ENCODE measurements around the gene RECQL5.
"Not testable (repeated sequence)": the region's sequence is repeated elsewhere in the genome, so short reads cannot be mapped to it uniquely, and the experiment has no call there.

The RECQL5 gene

DNA sequence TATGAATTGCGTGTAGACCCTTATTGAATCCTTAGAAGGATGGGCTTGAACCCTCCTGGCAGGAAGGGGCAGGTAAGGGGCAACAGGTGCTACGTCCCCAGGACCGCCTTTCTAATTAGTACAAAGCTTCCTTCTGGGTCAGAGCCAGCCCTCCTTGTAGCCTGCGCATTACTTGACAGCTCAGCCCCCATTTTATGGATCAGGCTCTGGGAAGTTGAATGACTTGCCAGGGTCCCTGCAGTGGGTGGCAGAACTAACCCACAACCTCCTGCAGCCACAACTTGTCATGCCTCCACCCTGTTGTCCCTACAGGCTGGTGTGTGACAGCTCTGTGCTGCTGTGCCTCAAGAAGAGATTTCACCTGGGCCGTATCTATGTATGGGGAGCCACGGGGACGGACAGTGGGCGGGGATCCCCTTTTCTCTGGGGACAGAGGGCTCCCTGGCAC lies 76.6 kb downstream of the RECQL5 start:
- no peak for DNase-seq

DNA sequence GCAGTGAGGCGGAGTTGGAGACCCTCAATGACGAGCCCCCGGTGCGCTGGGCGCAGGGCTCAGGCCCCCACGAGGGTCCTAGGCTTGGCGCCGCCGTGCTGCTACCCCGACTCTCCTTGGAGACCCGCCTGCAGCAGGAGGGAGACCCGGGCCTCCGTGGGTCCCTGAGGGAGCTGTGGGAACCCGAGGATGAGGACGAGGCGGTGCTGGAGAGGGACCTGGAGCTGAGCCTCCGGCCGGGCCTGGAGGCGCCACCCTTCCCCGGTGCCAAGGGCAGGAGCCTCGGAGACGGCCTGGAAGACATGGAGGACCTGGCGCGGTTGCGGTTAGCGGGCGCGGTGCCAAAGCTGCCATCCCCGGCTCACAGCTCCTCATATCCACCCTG lies 77.0 kb downstream of the RECQL5 start:
- DNase-seq = peak; percentile 44

DNA sequence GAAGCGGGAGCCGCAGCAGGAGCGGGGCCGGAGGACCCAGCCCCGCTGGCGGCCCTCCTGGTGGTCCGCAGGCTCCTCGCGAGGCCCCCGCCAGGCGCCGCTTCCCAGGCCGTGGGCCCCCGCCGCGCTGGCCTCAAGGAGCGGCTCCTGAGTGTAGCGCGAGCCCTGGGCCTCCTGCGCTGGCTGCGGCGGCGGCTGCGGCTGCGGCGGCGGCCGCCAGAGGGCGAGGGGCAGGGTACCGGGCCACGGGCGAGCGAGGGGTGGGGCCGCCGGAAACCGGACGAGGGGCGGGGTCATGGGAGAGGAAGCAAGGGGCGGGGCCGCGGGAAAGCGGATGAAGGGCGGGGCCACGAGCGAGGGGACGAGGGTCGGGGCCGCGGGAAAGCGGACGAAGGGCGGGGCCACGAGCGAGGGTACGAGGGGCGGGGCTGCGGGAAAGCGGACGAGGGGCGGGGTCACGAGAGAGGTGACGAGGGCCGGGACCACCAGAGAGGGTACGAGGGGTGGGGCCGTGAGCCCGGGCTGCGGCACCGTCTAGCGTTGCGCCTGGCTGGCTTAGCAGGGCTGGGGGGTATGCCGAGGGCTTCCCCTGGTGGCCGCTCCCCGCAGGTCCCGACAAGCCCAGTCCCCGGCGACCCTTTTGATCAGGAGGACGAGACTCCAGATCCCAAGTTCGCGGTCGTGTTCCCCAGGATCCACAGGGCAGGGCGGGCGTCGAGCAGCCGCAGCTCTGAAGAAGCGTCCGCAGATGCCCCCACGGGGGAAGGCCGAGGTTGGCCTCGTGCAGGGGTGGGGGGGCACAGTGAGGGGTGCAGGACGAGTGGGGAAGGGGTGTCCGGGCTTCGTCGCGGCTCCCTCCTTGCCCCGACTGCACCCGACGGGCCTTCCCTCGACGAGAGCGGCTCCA lies 77.7 kb downstream of the RECQL5 start:
- DNase-seq = peak; percentile 97

DNA sequence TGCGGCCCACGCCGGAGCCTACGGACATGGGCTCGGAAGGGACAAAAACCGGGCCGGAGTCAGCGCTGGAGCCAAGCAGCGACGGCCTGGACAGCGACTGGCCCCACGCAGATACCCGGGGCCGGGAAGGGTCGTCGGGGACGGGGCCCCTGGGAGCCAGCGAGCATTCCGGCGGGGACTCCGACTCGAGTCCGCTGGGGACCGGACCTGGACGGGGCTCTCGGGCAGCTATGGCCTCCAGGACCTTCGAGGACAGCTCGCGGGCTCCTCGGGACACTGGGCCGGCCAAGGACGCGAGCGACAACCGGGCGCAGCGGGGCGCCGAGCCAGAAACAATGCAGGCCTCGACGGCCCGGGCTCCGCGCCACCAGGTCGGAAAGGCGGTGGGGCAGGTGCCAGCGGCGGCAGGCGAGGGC lies 78.3 kb downstream of the RECQL5 start:
- DNase-seq = no peak

DNA sequence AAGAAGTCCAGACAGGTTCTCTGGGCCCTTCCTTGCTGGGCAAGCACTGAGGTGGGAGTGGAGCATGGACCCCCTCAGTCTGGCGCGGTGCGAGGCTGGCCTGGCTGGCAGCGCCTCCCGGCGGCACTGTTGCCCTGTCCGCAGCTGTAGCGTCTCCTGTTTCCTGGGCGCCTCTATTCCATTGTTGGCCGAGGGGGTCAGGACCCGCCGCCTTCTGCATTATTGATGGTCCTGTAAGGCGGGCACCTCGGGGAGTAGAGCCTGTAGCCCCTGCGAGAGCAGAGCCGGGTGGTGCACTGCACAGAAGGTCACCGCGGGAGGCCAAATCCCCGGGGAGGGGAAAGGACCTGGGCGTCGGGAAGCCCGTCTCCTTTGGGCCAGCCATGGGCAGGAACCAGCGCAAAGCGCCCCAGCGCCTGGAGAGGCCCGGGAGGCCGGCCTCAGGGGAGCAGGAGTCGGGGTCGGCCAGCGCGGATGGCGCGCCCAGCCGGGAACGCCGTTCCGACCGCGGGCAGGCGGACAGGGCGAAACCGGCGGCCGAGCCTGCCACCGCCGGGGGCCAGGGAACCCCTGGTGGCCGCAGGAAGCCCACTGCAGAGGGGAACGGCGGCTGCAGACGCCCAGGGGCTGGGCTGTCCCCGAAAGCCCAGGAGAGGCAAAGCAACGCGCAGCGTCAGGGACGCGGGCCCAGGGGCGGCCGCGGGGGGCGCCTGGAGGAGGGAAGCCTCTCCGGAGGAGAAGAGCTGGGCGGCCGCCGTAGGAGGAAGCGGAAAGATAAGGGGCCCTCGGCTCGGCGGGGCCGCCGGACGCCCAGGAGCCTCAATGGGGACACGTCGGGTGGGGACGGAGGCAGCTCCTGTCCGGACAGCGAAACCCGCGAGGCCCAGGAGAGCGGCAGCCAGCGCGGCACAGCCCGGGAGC lies 79.0 kb downstream of the RECQL5 start, which contains the start of gene MYO15B:
TSS of gene MYO15B (plus strand) at position 126 of the 921 bp plus-strand sequence. CDS start at position 384, 258 bp downstream.
- peak; percentile 79 for DNase-seq

DNA sequence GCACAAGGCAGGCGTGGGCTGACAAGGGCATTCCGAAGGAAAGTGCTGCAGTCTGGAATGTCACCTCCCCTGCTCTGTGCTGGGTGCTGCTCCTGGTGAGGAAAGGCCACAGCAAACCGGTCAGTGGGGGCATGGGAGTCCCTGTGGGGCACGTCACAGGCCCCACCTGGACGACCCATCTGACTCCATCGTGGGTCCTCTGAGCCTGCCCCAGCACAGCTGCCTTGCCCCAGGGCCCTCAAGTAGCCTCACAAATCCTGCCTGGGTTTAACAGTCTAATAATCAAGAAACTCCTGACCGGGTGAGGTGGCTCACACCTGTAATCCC lies 82.1 kb downstream of the RECQL5 start:
- no peak for DNase-seq

DNA sequence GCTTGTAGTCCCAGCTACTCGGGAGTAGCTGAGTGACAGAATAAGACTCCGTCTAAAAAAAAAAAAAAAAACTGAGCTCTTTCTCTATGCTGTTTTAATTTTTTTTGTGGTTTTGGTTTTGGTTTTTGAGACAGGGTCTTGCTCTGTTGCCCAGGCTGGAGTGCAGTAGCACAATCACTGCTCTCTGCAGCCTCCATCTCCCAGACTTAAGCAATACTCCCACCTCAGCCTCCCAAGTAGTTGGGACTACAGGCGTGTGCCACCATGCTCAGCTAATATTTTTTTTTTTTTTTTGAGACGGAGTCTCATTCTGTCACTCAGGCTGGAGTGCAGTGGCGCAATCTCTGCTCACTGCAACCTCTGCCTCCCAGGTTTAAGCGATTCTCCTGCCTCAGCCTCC lies 83.8 kb downstream of the RECQL5 start:
- not testable (repeated sequence) for DNase-seq

DNA sequence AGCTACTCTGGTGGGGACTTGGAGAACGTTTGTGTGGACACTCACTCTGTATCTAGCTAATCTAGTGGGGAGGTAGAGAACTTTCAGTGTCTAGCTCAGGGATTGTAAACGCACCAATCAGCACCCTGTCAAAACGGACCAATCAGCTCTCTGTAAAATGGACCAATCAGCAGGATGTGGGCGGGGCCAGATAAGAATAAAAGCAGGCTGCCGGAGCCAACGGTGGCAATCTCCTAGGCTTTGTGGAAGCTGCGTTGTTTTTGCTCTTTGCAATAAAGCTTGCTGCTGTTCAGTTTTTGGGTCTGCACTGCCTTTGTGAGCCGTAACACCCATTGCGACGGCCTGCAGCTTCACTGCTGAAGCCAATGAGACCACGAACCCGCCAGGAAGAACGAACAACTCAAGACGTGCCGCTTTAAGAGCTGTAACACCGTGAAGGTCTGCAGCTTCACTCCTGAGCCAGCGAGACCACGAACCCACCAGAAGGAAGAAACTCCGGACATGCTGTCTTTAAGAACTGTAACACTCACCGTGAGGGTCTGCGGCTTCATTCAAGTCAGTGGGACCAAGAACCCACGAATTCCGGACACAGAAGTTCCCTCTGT lies 85.7 kb downstream of the RECQL5 start:
- DNase-seq = not testable (repeated sequence)

All from NCI-H69 (cell line).